ENCODE data around the gene AUTS2. TPM values are rescaled to one million over a fixed set of nuclear protein-coding genes. Genes with fewer than 3 reads are reported as not detected.

AUTS2 gene
- total and polyA plus RNA-seq, 10 of the 15 experiments (the other 5 are each of a cell fraction or from before 2014, with no cell fraction given) = 6.4 to 55.6 (median 21.6) TPM

DNA sequence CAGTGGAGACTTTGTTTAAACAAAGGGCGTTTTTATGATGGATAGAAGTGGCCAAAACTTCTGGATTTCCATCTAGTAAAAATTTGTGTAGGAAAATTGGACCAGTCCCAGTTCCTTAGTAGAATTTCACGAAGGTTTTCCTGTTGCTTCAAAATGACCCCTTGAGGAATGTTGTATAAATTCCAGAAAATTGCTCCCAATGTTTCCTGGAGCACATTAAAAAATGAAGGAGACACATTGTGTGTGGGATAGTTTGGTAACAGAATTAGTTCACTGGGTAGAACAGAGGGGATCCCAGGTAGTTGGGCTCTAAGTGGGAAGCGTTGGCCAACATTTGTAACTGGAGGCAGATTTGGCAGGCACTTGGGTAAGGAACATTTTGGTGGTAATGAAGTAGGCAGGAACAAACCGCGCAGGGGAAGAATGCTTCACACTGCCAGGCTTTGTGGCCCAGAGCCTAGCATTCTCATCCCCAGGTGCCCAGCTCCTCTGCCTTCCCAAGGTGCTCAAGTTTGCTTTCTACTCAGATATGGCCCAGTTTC lies 758.6 kb downstream of the AUTS2 start (continued):
- TF ChIP-seq RB1 (IDR thresholded peaks at IDR 0.05; ENCODE audit: borderline replicate concordance) = no peak

DNA sequence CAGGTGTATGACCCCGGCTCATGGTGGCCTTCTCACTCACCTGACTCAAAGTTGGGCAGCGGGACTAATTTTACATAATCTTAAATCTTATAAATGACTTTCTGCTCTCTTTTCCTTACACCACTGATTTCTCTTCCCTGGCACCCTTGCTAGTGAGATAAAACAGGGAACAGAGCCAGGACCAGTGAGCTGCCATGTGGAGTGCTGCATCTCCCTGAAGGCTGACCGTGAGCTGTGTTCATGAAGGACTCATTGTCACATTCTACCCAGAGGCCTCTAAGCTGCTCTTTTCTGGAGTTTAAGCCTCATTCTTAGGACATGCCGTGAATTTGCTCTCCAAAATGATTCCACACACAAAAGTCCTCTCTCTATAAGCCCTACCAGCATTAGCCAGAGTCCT lies 762.3 kb downstream of the AUTS2 start:
- no peaks in the 10 kb centered on the region for H4K20me1 ChIP-seq (ENCODE audit: control insufficient read depth, insufficient read depth)
- ChIA-PET CTCF (no interaction called here), SMC1A (ENCODE audit: uncharacterized antibody, unreplicated experiment) (interaction anchor here (1.0 kb wide), 1 partner anchor 21 kb away, joined by 3 read pairs; no protein-coding TSS in a partner anchor), RAD21 (ENCODE audit: unreplicated experiment) (no interaction called here), POLR2A (no interaction called here)
- no peak overlapping the region for H3K4me2 ChIP-seq (ENCODE audit: control insufficient read depth, insufficient read depth)
- WGBS (ENCODE audit: insufficient coverage, insufficient replicate concordance, low lambda C conversion rate, missing lambda C conversion rate) = 62% methylated on average over 4 of the region's 4 CpGs
- TF ChIP-seq CREM (IDR thresholded peaks at IDR 0.05; ENCODE audit: low read depth) = no peak
- TF ChIP-seq DPF2 (IDR thresholded peaks at IDR 0.05) = no peak
- TF ChIP-seq, protein P1, sequence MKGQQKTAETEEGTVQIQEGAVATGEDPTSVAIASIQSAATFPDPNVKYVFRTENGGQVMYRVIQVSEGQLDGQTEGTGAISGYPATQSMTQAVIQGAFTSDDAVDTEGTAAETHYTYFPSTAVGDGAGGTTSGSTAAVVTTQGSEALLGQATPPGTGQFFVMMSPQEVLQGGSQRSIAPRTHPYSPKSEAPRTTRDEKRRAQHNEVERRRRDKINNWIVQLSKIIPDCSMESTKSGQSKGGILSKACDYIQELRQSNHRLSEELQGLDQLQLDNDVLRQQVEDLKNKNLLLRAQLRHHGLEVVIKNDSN (IDR thresholded peaks at IDR 0.05; ENCODE audit: borderline replicate concordance, extremely low read length, insufficient read depth, low read depth, low read length) = no peak
- TF ChIP-seq, protein P2, sequence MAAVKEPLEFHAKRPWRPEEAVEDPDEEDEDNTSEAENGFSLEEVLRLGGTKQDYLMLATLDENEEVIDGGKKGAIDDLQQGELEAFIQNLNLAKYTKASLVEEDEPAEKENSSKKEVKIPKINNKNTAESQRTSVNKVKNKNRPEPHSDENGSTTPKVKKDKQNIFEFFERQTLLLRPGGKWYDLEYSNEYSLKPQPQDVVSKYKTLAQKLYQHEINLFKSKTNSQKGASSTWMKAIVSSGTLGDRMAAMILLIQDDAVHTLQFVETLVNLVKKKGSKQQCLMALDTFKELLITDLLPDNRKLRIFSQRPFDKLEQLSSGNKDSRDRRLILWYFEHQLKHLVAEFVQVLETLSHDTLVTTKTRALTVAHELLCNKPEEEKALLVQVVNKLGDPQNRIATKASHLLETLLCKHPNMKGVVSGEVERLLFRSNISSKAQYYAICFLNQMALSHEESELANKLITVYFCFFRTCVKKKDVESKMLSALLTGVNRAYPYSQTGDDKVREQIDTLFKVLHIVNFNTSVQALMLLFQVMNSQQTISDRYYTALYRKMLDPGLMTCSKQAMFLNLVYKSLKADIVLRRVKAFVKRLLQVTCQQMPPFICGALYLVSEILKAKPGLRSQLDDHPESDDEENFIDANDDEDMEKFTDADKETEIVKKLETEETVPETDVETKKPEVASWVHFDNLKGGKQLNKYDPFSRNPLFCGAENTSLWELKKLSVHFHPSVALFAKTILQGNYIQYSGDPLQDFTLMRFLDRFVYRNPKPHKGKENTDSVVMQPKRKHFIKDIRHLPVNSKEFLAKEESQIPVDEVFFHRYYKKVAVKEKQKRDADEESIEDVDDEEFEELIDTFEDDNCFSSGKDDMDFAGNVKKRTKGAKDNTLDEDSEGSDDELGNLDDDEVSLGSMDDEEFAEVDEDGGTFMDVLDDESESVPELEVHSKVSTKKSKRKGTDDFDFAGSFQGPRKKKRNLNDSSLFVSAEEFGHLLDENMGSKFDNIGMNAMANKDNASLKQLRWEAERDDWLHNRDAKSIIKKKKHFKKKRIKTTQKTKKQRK (IDR thresholded peaks at IDR 0.05; ENCODE audit: low read depth, low read length) = no peak
- no peak for TF ChIP-seq EZH2 (IDR thresholded peaks at IDR 0.05; ENCODE audit: borderline replicate concordance, control insufficient read depth, low read depth, low read length)
- no peak for TF ChIP-seq PAX5 (IDR thresholded peaks at IDR 0.05; ENCODE audit: borderline replicate concordance, low read depth, low read length)
- TF ChIP-seq, protein P3, sequence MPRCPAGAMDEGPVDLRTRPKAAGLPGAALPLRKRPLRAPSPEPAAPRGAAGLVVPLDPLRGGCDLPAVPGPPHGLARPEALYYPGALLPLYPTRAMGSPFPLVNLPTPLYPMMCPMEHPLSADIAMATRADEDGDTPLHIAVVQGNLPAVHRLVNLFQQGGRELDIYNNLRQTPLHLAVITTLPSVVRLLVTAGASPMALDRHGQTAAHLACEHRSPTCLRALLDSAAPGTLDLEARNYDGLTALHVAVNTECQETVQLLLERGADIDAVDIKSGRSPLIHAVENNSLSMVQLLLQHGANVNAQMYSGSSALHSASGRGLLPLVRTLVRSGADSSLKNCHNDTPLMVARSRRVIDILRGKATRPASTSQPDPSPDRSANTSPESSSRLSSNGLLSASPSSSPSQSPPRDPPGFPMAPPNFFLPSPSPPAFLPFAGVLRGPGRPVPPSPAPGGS (IDR thresholded peaks at IDR 0.05; ENCODE audit: borderline replicate concordance, insufficient read depth, low read depth, low read length, poor library complexity, severe bottlenecking) = no peak
- H2AFZ ChIP-seq (ENCODE audit: control insufficient read depth, low read depth, low read length) = no peak overlapping the region
- H3K27ac ChIP-seq (ENCODE audit: control insufficient read depth, insufficient read depth) = no peak overlapping the region
- no peaks in the 10 kb centered on the region for H3K9me3 ChIP-seq (replicated peaks; ENCODE audit: control insufficient read depth, insufficient read depth, low read length)
- no TSS peak for BruUV-seq (replicated peaks)
- intact Hi-C loops (cut with micrococcal nuclease; ENCODE audit: unreplicated experiment) = no loop called here
- DNase-seq (ENCODE audit: low read depth, low spot score) (no peak), ATAC-seq (no peak), FAIRE-seq (no peak)
- no peaks in the 10 kb centered on the region for H3K4me1 ChIP-seq (ENCODE audit: control insufficient read depth, insufficient read depth, low read length)
- no peaks in the 10 kb centered on the region for H3K79me2 ChIP-seq (ENCODE audit: control insufficient read depth, insufficient read depth, low read length)
- H3K27me3 ChIP-seq (replicated peaks in 1 of 2; ENCODE audit: control insufficient read depth in 2 of 2, insufficient read depth in 2 of 2, low read length in 1 of 2) = no peaks in the 10 kb centered on the region
- no peak overlapping the region for H3K9ac ChIP-seq (ENCODE audit: control insufficient read depth, insufficient read depth, low read length)
- in situ Hi-C loops (cut with MboI) = no loop called here
- no peaks in the 10 kb centered on the region; a peak in 1 of 4 replicates for H3K36me3 ChIP-seq (ENCODE audit: control insufficient read depth in 2 of 2, insufficient read depth in 2 of 2, low read length in 1 of 2)
- H3K4me3 ChIP-seq = no peak overlapping the region

All from GM12878 (cell line).